ENCODE results near the gene RGS1. TPM values are rescaled to one million over a fixed set of nuclear protein-coding genes. Genes with fewer than 3 reads are reported as not detected.

RGS1 gene
- total RNA-seq, 1 donor from 2014 or later = 27.8 TPM

GRCh38 chr1:192580351-192580962, 4.9 kb downstream of the RGS1 start:
- DNase-seq (no peak), ATAC-seq (peak; percentile 85)
- no peaks in the 10 kb centered on the region for H3K27me3 ChIP-seq
- H3K27ac ChIP-seq = no peak overlapping the region
- H3K4me3 ChIP-seq = no peak overlapping the region
- no peaks in the 10 kb centered on the region for H3K4me1 ChIP-seq
- H3K36me3 ChIP-seq = no peaks in the 10 kb centered on the region
- intact Hi-C loops (cut with DNase I) = no loop called here
- H3K9me3 ChIP-seq = no peaks in the 10 kb centered on the region
- peak; percentile 39 for TF ChIP-seq CTCF (IDR thresholded peaks at IDR 0.05)

- intact Hi-C loops (cut with DNase I) = no loop called here
- Histone ChIP-seq H3K4me1 (no peaks in the 10 kb centered on the region), H3K4me3 (no peak overlapping the region), H3K36me3 (no peaks in the 10 kb centered on the region), H3K27me3 (no peaks in the 10 kb centered on the region), H3K9me3 (no peaks in the 10 kb centered on the region), H3K27ac (no peak overlapping the region)
- TF ChIP-seq CTCF (IDR thresholded peaks at IDR 0.05) = no peak
- DNase-seq (no peak), ATAC-seq (no peak)
Measured at GRCh38 chr1:192581131-192581927, 5.8 kb downstream of the RGS1 start.

GRCh38 chr1:192584866-192585265, 9.3 kb downstream of the RGS1 start:
- Histone ChIP-seq H3K9me3 (no peaks in the 10 kb centered on the region), H3K27me3 (no peaks in the 10 kb centered on the region), H3K4me1 (no peaks in the 10 kb centered on the region), H3K27ac (no peak overlapping the region), H3K4me3 (no peak overlapping the region), H3K36me3 (no peaks in the 10 kb centered on the region)
- ATAC-seq (no peak), DNase-seq (no peak)
- intact Hi-C loops (cut with DNase I) = no loop called here
- no peak for TF ChIP-seq CTCF (IDR thresholded peaks at IDR 0.05)

- H3K9me3 ChIP-seq = no peaks in the 10 kb centered on the region
- ATAC-seq (no peak), DNase-seq (no peak)
- H3K27ac ChIP-seq = no peak overlapping the region
- intact Hi-C loops (cut with DNase I) = no loop called here
- no peak overlapping the region for H3K4me3 ChIP-seq
- H3K36me3 ChIP-seq = no peaks in the 10 kb centered on the region
- TF ChIP-seq CTCF (IDR thresholded peaks at IDR 0.05) = no peak
- H3K4me1 ChIP-seq = no peaks in the 10 kb centered on the region
- H3K27me3 ChIP-seq = no peaks in the 10 kb centered on the region
Measured at GRCh38 chr1:192587386-192588266, 12.1 kb downstream of the RGS1 start.

- intact Hi-C loops (cut with DNase I) = no loop called here
- no peak for ATAC-seq
- no peaks in the 10 kb centered on the region for H3K27me3 ChIP-seq
Measured at GRCh38 chr1:192588546-192588945, 13.0 kb downstream of the RGS1 start.

More at GRCh38 chr1:192588546-192588945, 13.0 kb downstream of the RGS1 start:
- no peak overlapping the region for H3K4me3 ChIP-seq
- DNase-seq = no peak
- TF ChIP-seq CTCF (IDR thresholded peaks at IDR 0.05) = no peak
- H3K9me3 ChIP-seq = no peaks in the 10 kb centered on the region
- no peaks in the 10 kb centered on the region for H3K36me3 ChIP-seq
- H3K4me1 ChIP-seq = no peaks in the 10 kb centered on the region
- no peak overlapping the region for H3K27ac ChIP-seq

Measured in upper lobe of right lung (tissue), 1 donor.